NCI-H460 (cell line): ENCODE results near the gene HPS1. TPM values are rescaled to one million over a fixed set of nuclear protein-coding genes. Genes with fewer than 3 reads are reported as not detected.

Source experiments
- DNase-seq: peaks from one replicate; pipeline ENCODE4 v3.0.0-alpha.2; 2016; ENCODE audit warnings: low read depth; ENCODE audit errors: extremely low read depth
- total RNA-seq: library from RNA; depleted of rRNA; stranded (reverse); fragments of >200 nt; shearing (Covaris generic); gene quantifications from 2 replicates; pipeline ENCODE4 v1.2.3, GENCODE V29; 2014

The HPS1 gene
- total RNA-seq, 1 experiment from 2014 or later: 36.6 TPM

- DNase-seq: no peak
These were observed 19.1 kb upstream of the HPS1 start for GRCh38 chr10:98465866-98466265.

- DNase-seq: no peak
These were observed 17.4 kb upstream of the HPS1 start for GRCh38 chr10:98463976-98464754.

DNA sequence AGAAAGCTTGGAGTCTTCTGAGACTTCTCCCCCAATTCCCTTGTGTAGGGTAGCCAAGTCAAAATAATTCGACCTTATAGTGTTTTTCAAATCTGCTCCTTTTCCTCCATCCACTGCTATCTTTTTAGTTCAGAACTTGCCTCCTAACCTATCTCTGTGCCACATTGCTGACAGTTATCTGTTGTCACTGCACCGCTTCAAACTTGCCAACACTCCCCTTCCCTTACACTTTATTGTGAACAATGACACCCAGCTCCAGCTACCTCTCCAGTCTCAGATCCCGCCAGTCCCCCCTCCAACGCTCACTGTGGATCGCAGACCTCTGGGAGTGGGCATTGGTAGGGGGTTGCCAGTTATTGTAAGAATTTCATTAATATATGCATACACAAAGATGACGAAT, 16.3 kb upstream of the HPS1 start:
- DNase-seq: no peak

DNA sequence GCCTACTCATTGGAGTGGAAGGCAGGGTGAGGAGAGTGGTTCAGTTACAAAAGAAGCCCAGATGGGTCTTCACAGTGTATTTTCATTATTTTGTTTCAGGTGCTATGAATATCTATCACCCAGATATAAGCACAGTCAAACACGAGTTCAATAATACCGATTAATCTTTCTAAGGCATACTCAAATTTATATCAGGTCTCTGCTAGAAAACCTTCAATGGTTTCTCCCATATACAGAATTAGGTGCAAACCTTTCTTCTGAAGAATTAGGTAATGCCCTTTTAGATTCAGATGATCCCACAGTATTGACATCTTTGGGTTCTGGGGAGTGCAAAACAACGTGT, 14.7 kb upstream of the HPS1 start:
- DNase-seq: no peak

GRCh38 chr10:98460837-98461499, 14.2 kb upstream of the HPS1 start:
- peak; percentile 81 for DNase-seq

GRCh38 chr10:98458809-98459784, 12.4 kb upstream of the HPS1 start:
- DNase-seq: no peak

GRCh38 chr10:98457721-98458120, 11.0 kb upstream of the HPS1 start:
- DNase-seq: no peak

GRCh38 chr10:98456686-98457482, 10.1 kb upstream of the HPS1 start:
- no peak for DNase-seq

DNA sequence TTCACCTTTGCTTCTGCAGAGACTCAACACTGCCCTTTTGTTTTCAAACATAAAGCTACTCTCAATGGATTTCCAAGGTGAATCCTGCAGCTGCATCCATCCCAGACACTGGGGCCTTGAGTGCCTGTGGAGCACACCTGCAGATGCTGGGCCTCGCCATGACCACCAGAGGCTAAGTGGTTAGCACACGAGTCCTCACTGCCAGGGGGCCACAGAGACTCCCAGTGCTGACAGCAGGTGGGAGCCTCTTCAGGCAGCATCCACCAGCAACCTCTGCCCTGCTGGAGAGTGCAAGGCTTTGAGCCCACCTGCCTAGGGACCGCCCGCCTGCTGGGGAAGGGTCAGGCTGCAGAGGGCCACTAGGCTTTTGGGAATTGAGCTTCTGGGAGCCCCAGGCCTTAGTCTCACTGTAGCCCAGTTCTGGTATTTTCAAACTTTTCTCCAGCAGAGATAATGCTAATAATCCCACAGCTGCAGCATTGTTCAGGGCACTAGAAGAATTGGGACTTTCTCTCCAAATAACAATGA, 9.4 kb upstream of the HPS1 start:
- no peak for DNase-seq

GRCh38 chr10:98453729-98454128, 7.0 kb upstream of the HPS1 start:
- DNase-seq: no peak

GRCh38 chr10:98450618-98451017, 3.9 kb upstream of the HPS1 start:
- DNase-seq: no peak

DNA sequence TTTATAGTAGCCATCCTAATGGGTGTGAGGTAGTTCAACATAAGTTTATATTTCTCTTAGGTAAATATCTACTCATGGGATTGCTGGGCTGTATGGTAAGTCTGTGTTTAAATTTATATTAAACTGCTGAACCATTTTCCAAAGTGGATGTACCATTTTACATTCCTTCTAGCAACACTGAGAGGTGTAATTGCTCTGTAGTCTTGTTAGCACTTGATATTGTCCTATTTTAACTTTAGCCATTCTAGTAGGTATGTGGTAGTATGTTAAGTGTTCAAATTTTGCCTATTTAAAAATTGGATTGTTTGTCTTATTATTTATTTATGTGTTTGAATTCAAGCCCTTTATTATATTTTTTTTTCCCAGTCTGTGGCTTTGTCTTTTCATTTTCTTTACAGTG, 2.6 kb upstream of the HPS1 start:
- DNase-seq: no peak

DNA sequence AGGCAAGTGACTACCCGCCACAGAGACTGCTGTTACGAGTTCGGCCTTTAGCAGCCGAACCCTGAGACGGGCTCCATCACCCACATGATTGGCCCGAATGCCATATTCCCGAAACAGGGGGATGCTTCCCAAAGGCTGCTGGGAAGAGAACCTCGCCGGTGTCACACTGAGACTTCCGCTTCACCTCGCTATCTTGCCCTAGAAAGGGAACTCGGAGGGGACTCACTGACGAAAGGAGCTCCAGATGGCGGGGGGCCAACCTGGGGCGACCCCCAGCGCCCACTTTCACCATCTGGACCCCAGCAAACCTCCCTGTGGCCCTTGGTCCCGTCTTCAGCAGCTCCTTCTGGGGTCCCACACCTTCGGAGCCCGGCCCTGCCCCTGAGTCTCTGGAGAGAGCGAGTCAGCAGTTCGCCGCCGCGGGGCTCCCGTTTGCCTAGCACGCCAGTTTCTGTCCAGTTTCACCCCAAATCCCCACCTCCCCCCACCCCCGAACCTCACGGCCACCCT, 529 bp downstream of the HPS1 start:
- no peak for DNase-seq

- no peak for DNase-seq
These were observed 1.4 kb downstream of the HPS1 start for GRCh38 chr10:98445200-98445812.

GRCh38 chr10:98444314-98445006, 2.3 kb downstream of the HPS1 start:
- no peak for DNase-seq

GRCh38 chr10:98438715-98439114, 8.0 kb downstream of the HPS1 start:
- DNase-seq: no peak

GRCh38 chr10:98436704-98437103, 10.0 kb downstream of the HPS1 start:
- no peak for DNase-seq

- no peak for DNase-seq
These were observed 11.6 kb downstream of the HPS1 start for GRCh38 chr10:98435178-98435577.
